ENCODE measurements around the gene CYP19A1. TPM values are rescaled to one million over a fixed set of nuclear protein-coding genes. Genes with fewer than 3 reads are reported as not detected.
A peak's percentile ranks its signal among the peaks of the same experiment; 100 is the strongest.

Gene CYP19A1
- polyA plus RNA-seq, 1 experiment = not detected

GRCh38 chr15:51366920-51367319, 28.5 kb upstream of the CYP19A1 start:
- CTCF ChIA-PET = no interaction called here
- H3K27ac ChIP-seq (ENCODE audit: low read depth, low read length) = no peak overlapping the region

GRCh38 chr15:51366071-51366470, 27.7 kb upstream of the CYP19A1 start:
- no peaks in the 10 kb centered on the region for H3K9me3 ChIP-seq (ENCODE audit: control insufficient read depth, insufficient read depth, low read length)

More at GRCh38 chr15:51366920-51367319, 28.5 kb upstream of the CYP19A1 start:
- peak; percentile 13 for DNase-seq (ENCODE audit: low read depth, low spot score)
- TF ChIP-seq CTCF (IDR thresholded peaks at IDR 0.05; ENCODE audit: low read depth, low read length) = no peak
- H3K4me3 ChIP-seq (ENCODE audit: low read depth, low read length) = no peak overlapping the region
- H3K9me3 ChIP-seq (ENCODE audit: control insufficient read depth, insufficient read depth, low read length) = no peaks in the 10 kb centered on the region
- peaks cover 11% of the 10 kb centered on the region for H3K27me3 ChIP-seq (ENCODE audit: control insufficient read depth, insufficient read depth, low read length)
- POLR2A ChIA-PET = no interaction called here

GRCh38 chr15:51365417-51365816, 27.0 kb upstream of the CYP19A1 start:
- no peak for DNase-seq (ENCODE audit: low read depth, low spot score)

More at GRCh38 chr15:51366071-51366470, 27.7 kb upstream of the CYP19A1 start:
- H3K27ac ChIP-seq (ENCODE audit: low read depth, low read length) = no peak overlapping the region
- no peak for DNase-seq (ENCODE audit: low read depth, low spot score)
- no peak overlapping the region for H3K4me3 ChIP-seq (ENCODE audit: low read depth, low read length)
- ChIA-PET POLR2A (no interaction called here), CTCF (interaction anchor here (3.2 kb wide), 1 partner anchor 16 kb away, joined by 13 read pairs; no protein-coding TSS in a partner anchor)
- no peak for TF ChIP-seq CTCF (IDR thresholded peaks at IDR 0.05; ENCODE audit: low read depth, low read length)
- H3K27me3 ChIP-seq (ENCODE audit: control insufficient read depth, insufficient read depth, low read length) = peaks cover 11% of the 10 kb centered on the region

GRCh38 chr15:51363383-51363782, 25.0 kb upstream of the CYP19A1 start:
- H3K27ac ChIP-seq (ENCODE audit: low read depth, low read length) = no peak overlapping the region
- no peak for TF ChIP-seq CTCF (IDR thresholded peaks at IDR 0.05; ENCODE audit: low read depth, low read length)
- ChIA-PET POLR2A (no interaction called here), CTCF (interaction anchor here (0.8 to 3.2 kb wide), 3 partner anchors 18 to 200 kb away, joined by 3 to 13 read pairs (median 5); no protein-coding TSS in a partner anchor)
- DNase-seq (ENCODE audit: low read depth, low spot score) = no peak
- no peak overlapping the region for H3K4me3 ChIP-seq (ENCODE audit: low read depth, low read length)
- H3K27me3 ChIP-seq (ENCODE audit: control insufficient read depth, insufficient read depth, low read length) = peaks cover 20% of the 10 kb centered on the region
- H3K9me3 ChIP-seq (ENCODE audit: control insufficient read depth, insufficient read depth, low read length) = no peaks in the 10 kb centered on the region

More at GRCh38 chr15:51365417-51365816, 27.0 kb upstream of the CYP19A1 start:
- peaks cover 15% of the 10 kb centered on the region for H3K27me3 ChIP-seq (ENCODE audit: control insufficient read depth, insufficient read depth, low read length)
- no peaks in the 10 kb centered on the region for H3K9me3 ChIP-seq (ENCODE audit: control insufficient read depth, insufficient read depth, low read length)
- TF ChIP-seq CTCF (IDR thresholded peaks at IDR 0.05; ENCODE audit: low read depth, low read length) = no peak
- H3K4me3 ChIP-seq (ENCODE audit: low read depth, low read length) = no peak overlapping the region
- ChIA-PET CTCF (interaction anchor here (1.2 to 3.2 kb wide), 3 partner anchors 16 to 136 kb away, joined by 3 to 13 read pairs (median 4); no protein-coding TSS in a partner anchor), POLR2A (no interaction called here)
- H3K27ac ChIP-seq (ENCODE audit: low read depth, low read length) = no peak overlapping the region

GRCh38 chr15:51359981-51360380, 21.6 kb upstream of the CYP19A1 start:
- H3K9me3 ChIP-seq (ENCODE audit: control insufficient read depth, insufficient read depth, low read length) = no peaks in the 10 kb centered on the region
- no peak overlapping the region for H3K4me3 ChIP-seq (ENCODE audit: low read depth, low read length)
- CTCF ChIA-PET = interaction anchor here (1.1 kb wide), 1 partner anchor 227 kb away, joined by 3 read pairs; no protein-coding TSS in a partner anchor
- H3K27ac ChIP-seq (ENCODE audit: low read depth, low read length) = no peak overlapping the region
- POLR2A ChIA-PET = no interaction called here
- TF ChIP-seq CTCF (IDR thresholded peaks at IDR 0.05; ENCODE audit: low read depth, low read length) = no peak
- H3K27me3 ChIP-seq (ENCODE audit: control insufficient read depth, insufficient read depth, low read length) = peaks cover 20% of the 10 kb centered on the region
- no peak for DNase-seq (ENCODE audit: low read depth, low spot score)
